Ascending aorta (tissue), 2 donors: ENCODE results near the gene IL27RA. TPM values are rescaled to one million over a fixed set of nuclear protein-coding genes. Genes with fewer than 3 reads are reported as not detected.

ENCODE experiments used
- DNase-seq, 2 donors: peaks; one replicate each; pipeline ENCODE4 v3.0.0-alpha.2; 2019; ENCODE audit warnings: low spot score in 2 of 2
- H3K27ac ChIP-seq, 2 donors: fragments of 200-600 bp; sonication (generic); one replicate each; pipeline ENCODE4 v1.5.1; 2016 to 2017; ENCODE audit warnings: mild to moderate bottlenecking in 1 of 2
- H3K27me3 ChIP-seq: fragments of 200-600 bp; sonication (generic); one replicate; pipeline ENCODE4 v1.5.1; 2017
- H3K36me3 ChIP-seq, 2 donors: fragments of 200-600 bp; sonication (generic); one replicate each; pipeline ENCODE4 v1.5.1; 2016
- H3K4me1 ChIP-seq, 2 donors: fragments of 200-600 bp; sonication (generic); one replicate each; pipeline ENCODE4 v1.5.1; 2016 to 2017; ENCODE audit warnings: mild to moderate bottlenecking in 1 of 2
- H3K4me3 ChIP-seq, 2 donors: fragments of 200-600 bp; sonication (generic); one replicate each; pipeline ENCODE4 v1.5.1; 2016 to 2017; ENCODE audit warnings: mild to moderate bottlenecking in 1 of 2
- H3K9me3 ChIP-seq, 2 donors: fragments of 200-600 bp; sonication (generic); one replicate each; pipeline ENCODE4 v1.5.1; 2016
- CTCF ChIP-seq, 3 experiments: fragments of 200-600 bp in 2 of 3; fragments of 450-650 bp in 1 of 3; sonication (generic) in 2 of 3; IDR thresholded peaks; one replicate each; pipeline ENCODE4 v1.5.1; 2016 to 2019; ENCODE audit warnings: antibody characterized with exemption in 3 of 3, mild to moderate bottlenecking in 1 of 3, moderate library complexity in 1 of 3
- intact Hi-C: fragments of 100-400 bp; cut with DNase I; formaldehyde crosslinking; loops from one replicate; pipeline ENCODE4 v1.15.1; 2023
- total RNA-seq: library from RNA; depleted of rRNA; stranded (reverse); fragments of >200 nt; gene quantifications from one replicate; pipeline ENCODE4 v1.1.0, GENCODE V29; 2016

IL27RA gene
- total RNA-seq, 1 donor from 2014 or later: 4.2 TPM

DNA sequence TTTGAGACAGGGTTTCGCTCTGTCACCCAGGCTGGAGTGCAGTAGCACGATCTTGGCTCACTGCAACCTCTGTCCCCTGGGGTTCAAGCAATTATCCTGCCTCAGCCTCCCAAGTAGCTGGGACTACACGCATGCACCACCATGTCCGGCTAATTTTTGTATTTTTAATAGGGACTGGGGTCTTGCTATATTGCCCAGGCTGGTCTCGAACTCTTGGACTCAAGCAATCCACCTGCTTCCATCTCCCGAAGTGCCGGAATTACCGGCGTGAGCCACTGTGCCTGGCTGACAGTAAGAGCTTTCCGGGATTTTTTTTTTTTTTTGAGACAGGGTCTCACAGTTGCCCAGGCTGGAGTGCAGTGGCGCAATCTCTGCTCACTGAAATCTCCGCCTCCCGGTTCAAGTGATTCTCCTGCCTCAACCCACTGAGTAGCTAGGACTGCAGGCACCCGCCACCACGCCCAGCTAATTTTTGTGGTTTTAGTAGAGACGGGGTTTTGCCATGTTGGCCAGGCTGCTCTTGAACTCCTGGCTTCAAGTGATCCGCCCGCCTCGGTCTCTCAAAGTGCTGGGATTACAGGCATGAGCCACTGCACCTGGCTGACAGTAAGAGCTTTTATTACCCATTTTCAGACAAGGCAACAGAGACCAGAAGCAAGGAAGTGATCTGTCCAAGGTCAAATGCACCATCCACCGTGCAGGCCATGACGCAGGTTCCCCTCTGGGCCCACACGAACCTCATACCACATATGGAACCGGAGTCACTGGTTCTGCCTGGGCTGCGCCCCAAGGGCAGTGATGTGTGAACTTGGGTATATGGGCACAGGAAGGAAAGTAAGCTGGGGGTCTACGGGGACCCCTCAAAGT lies 46.5 kb upstream of the IL27RA start:
- H3K27ac ChIP-seq: no peak overlapping the region
- DNase-seq: no peak
- no peak overlapping the region for H3K4me3 ChIP-seq
- H3K27me3 ChIP-seq: no peaks in the 10 kb centered on the region
- peaks cover 8 to 12% of the 10 kb centered on the region in 2 donors for H3K4me1 ChIP-seq
- no peaks in the 10 kb centered on the region for H3K9me3 ChIP-seq
- intact Hi-C loops: no loop called here
- TF ChIP-seq CTCF (IDR thresholded peaks at IDR 0.05): no peak
- peaks cover 0 to 6% of the 10 kb centered on the region in 2 donors for H3K36me3 ChIP-seq

DNA sequence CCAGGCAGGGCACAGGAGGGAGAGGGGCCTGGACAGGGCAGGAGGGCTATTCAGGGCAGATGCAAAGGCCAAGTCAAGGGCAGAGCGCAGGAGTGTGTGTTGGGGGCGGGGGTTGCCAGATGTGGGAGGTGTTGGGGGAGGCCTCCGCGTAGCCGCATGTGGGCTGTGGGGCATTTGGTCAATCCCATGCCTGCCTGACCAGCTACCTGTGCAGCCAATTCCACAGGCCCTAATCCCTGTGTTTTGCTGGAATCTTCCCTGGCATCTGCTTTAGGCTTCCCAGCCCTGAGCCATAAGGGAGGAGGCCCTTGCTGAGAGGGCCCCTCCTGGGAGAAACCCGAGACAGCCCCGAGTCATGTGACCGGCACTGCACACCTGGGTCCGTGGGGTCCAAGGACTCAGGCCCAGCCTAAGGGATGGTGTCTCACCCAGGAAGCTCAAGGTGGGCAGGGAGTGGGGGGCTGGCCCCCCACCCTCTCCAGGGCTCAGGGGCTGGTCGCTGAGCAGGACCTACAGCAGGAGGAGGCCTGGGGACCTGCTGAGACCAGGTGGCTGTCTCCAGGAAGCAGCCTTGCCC lies 45.7 kb upstream of the IL27RA start:
- TF ChIP-seq CTCF (IDR thresholded peaks at IDR 0.05): no peak
- Histone ChIP-seq H3K4me3 (peak overlapping the region in 1 of 2 donors; percentile 18), H3K4me1 (peaks cover 8 to 12% of the 10 kb centered on the region in 2 donors), H3K36me3 (peaks cover 0 to 6% of the 10 kb centered on the region in 2 donors), H3K27ac (peak overlapping the region; percentile 64 to 80), H3K9me3 (no peaks in the 10 kb centered on the region), H3K27me3 (no peaks in the 10 kb centered on the region)
- intact Hi-C loops: no loop called here
- DNase-seq: no peak

DNA sequence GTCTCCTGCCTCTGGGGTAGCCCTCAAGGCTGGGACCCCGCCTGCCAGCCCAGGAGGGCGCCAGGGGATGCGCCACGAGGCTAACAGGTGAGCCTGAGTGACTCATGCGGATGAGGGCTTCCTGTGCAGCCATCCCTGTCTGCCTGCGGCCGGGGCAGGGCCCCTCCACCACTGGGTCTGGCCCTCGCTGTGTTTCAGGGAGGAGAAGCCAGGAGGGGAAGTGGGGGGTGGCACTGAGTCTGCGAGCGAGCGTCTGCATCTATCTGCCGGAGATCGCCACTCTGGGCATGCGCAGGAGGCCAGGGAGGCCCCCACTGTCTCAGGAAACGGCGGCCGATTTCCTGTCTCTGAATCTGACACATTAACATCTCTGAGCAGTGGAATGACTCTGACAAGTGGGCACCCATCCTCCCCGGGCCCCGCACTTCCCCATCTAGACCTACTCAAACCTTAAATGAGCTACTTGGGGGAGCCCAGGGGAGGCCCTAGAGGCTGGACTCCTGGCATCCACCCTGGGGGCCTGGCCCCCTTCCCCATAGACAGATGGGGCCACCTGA lies 45.1 kb upstream of the IL27RA start:
- intact Hi-C loops: no loop called here
- no peaks in the 10 kb centered on the region for H3K9me3 ChIP-seq
- no peak for TF ChIP-seq CTCF (IDR thresholded peaks at IDR 0.05)
- H3K4me3 ChIP-seq: peak overlapping the region in 1 of 2 donors; percentile 18
- H3K36me3 ChIP-seq: peaks cover 0 to 6% of the 10 kb centered on the region in 2 donors
- H3K27me3 ChIP-seq: no peaks in the 10 kb centered on the region
- peak overlapping the region; percentile 74 to 80 for H3K27ac ChIP-seq
- H3K4me1 ChIP-seq: peaks cover 8 to 12% of the 10 kb centered on the region in 2 donors
- DNase-seq: peak; percentile 85 to 93

GRCh38 chr19:13987101-13987890 lies 44.3 kb upstream of the IL27RA start:
- Histone ChIP-seq H3K36me3 (peaks cover 0 to 13% of the 10 kb centered on the region in 2 donors), H3K27me3 (no peaks in the 10 kb centered on the region), H3K4me1 (peaks cover 8 to 12% of the 10 kb centered on the region in 2 donors), H3K27ac (peak overlapping the region; percentile 74 to 80), H3K9me3 (no peaks in the 10 kb centered on the region), H3K4me3 (peak overlapping the region in 1 of 2 donors; percentile 18)
- TF ChIP-seq CTCF (IDR thresholded peaks at IDR 0.05): no peak
- DNase-seq: no peak
- intact Hi-C loops: no loop called here

GRCh38 chr19:13989487-13989886 lies 42.1 kb upstream of the IL27RA start:
- H3K27ac ChIP-seq: no peak overlapping the region
- no peak for DNase-seq
- no peaks in the 10 kb centered on the region for H3K9me3 ChIP-seq
- no peak for TF ChIP-seq CTCF (IDR thresholded peaks at IDR 0.05)
- no peak overlapping the region for H3K4me3 ChIP-seq
- intact Hi-C loops: no loop called here
- H3K36me3 ChIP-seq: peaks cover 0 to 12% of the 10 kb centered on the region in 2 donors
- no peaks in the 10 kb centered on the region for H3K27me3 ChIP-seq
- peaks cover 8 to 12% of the 10 kb centered on the region in 2 donors for H3K4me1 ChIP-seq
